H9 (cell line): ENCODE data around the gene PNMA1. TPM values are rescaled to one million over a fixed set of nuclear protein-coding genes. Genes with fewer than 3 reads are reported as not detected.

ENCODE experiments used
- DNase-seq: peaks from one replicate; pipeline ENCODE4 v3.0.0-alpha.2; 2017
- H2AFZ ChIP-seq: one replicate; pipeline ENCODE4 v1.6.1; 2013; ENCODE audit warnings: mild to moderate bottlenecking, low read length, control low read depth, moderate library complexity
- H2AK5ac ChIP-seq: 2 replicates; pipeline ENCODE4 v1.6.1; 2013; ENCODE audit warnings: low read length, control low read depth, mixed read lengths; ENCODE audit not compliant: insufficient read length
- H2BK120ac ChIP-seq: one replicate; pipeline ENCODE4 v1.6.1; 2013; ENCODE audit warnings: low read depth, mild to moderate bottlenecking, low read length, control low read depth, inconsistent platforms; ENCODE audit not compliant: poor library complexity, severe bottlenecking
- H2BK12ac ChIP-seq: 2 replicates; pipeline ENCODE4 v1.6.1; 2013; ENCODE audit warnings: low read length, control low read depth, mixed read lengths, low read depth; ENCODE audit not compliant: insufficient read length
- H2BK15ac ChIP-seq: 2 replicates; pipeline ENCODE4 v1.6.1; 2013; ENCODE audit warnings: low read depth, low read length, control low read depth
- H2BK20ac ChIP-seq: one replicate; pipeline ENCODE4 v1.6.1; 2013; ENCODE audit warnings: low read depth, mild to moderate bottlenecking, low read length, control low read depth, inconsistent platforms; ENCODE audit not compliant: poor library complexity, severe bottlenecking
- H2BK5ac ChIP-seq: 2 replicates; pipeline ENCODE4 v1.6.1; 2013; ENCODE audit warnings: low read length, control low read depth, mixed read lengths; ENCODE audit not compliant: insufficient read length
- H3K14ac ChIP-seq: 2 replicates; pipeline ENCODE4 v1.6.1; 2013; ENCODE audit warnings: low read length, control low read depth; ENCODE audit not compliant: insufficient read depth
- H3K18ac ChIP-seq: 2 replicates; pipeline ENCODE4 v1.6.1; 2013; ENCODE audit warnings: low read depth, mild to moderate bottlenecking, mixed read lengths, low read length, control low read depth; ENCODE audit not compliant: insufficient read length
- H3K23ac ChIP-seq: 2 replicates; pipeline ENCODE4 v1.6.1; 2013; ENCODE audit warnings: low read length, control low read depth, mixed read lengths, low read depth; ENCODE audit not compliant: insufficient read length
- H3K23me2 ChIP-seq: 2 replicates; pipeline ENCODE4 v1.6.1; 2013; ENCODE audit warnings: low read depth, mild to moderate bottlenecking, mixed read lengths, low read length, control low read depth; ENCODE audit not compliant: insufficient read length, poor library complexity, severe bottlenecking
- H3K27ac ChIP-seq: 2 replicates; pipeline ENCODE4 v1.5.1; 2013; ENCODE audit warnings: low read length, control low read depth, mixed read lengths, low read depth; ENCODE audit not compliant: insufficient read length
- H3K27me3 ChIP-seq: 2 replicates; pipeline ENCODE4 v1.6.1; 2013; ENCODE audit warnings: low read length, control low read depth, inconsistent platforms; ENCODE audit not compliant: insufficient read depth
- H3K4ac ChIP-seq: 2 replicates; pipeline ENCODE4 v1.6.1; 2013; ENCODE audit warnings: low read depth, mild to moderate bottlenecking, control low read depth, inconsistent platforms, low read length, moderate library complexity
- H3K4me1 ChIP-seq: 2 replicates; pipeline ENCODE4 v1.6.1; 2013; ENCODE audit warnings: low read length, control low read depth, inconsistent platforms; ENCODE audit not compliant: insufficient read depth
- H3K4me2 ChIP-seq: 2 replicates; pipeline ENCODE4 v1.6.1; 2013; ENCODE audit warnings: low read length, control low read depth, mixed read lengths; ENCODE audit not compliant: insufficient read length, insufficient read depth
- H3K56ac ChIP-seq: 2 replicates; pipeline ENCODE4 v1.6.1; 2013; ENCODE audit warnings: low read depth, mild to moderate bottlenecking, mixed read lengths, low read length, control low read depth; ENCODE audit not compliant: insufficient read length
- H3K79me1 ChIP-seq: 2 replicates; pipeline ENCODE4 v1.6.1; 2013; ENCODE audit warnings: low read depth, mild to moderate bottlenecking, moderate library complexity, low read length, control low read depth, inconsistent platforms; ENCODE audit not compliant: insufficient read depth, poor library complexity, severe bottlenecking
- H3K79me2 ChIP-seq: 2 replicates; pipeline ENCODE4 v1.6.1; 2013; ENCODE audit warnings: low read length, control low read depth, inconsistent platforms; ENCODE audit not compliant: insufficient read depth
- H3K9ac ChIP-seq: 2 replicates; pipeline ENCODE4 v1.6.1; 2013; ENCODE audit warnings: low read length, control low read depth, mixed read lengths; ENCODE audit not compliant: insufficient read length; ENCODE audit errors: extremely low read depth
- H3K9me3 ChIP-seq: one replicate; pipeline ENCODE4 v1.6.1; 2013; ENCODE audit warnings: low read depth, low read length, inconsistent platforms; ENCODE audit not compliant: control insufficient read depth
- H3T11ph ChIP-seq: one replicate; pipeline ENCODE4 v1.6.1; 2013; ENCODE audit warnings: mild to moderate bottlenecking, low read length, control low read depth, inconsistent platforms
- H4K20me1 ChIP-seq: one replicate; pipeline ENCODE4 v1.6.1; 2013; ENCODE audit not compliant: control insufficient read depth, insufficient read length, insufficient read depth
- H4K5ac ChIP-seq: 2 replicates; pipeline ENCODE4 v1.6.1; 2013; ENCODE audit warnings: low read depth, mild to moderate bottlenecking, mixed read lengths, low read length, control low read depth; ENCODE audit not compliant: insufficient read length
- H4K8ac ChIP-seq: replicated peaks from 2 replicates; pipeline ENCODE4 v1.6.1; 2013; ENCODE audit warnings: low read length, control low read depth, mixed read lengths, low read depth; ENCODE audit not compliant: insufficient read length
- H4K91ac ChIP-seq: 2 replicates; pipeline ENCODE4 v1.6.1; 2013; ENCODE audit warnings: low read depth, mild to moderate bottlenecking, moderate library complexity, mixed read lengths, low read length, control low read depth; ENCODE audit not compliant: insufficient read length
- H3K27ac Mint-ChIP-seq, 3 experiments: 2 replicates in 2 of 3; 3 replicates in 1 of 3; pipeline ENCODE4 v1.8.0; 2020 to 2021; ENCODE audit warnings: mixed read lengths in 3 of 3, mild to moderate bottlenecking in 1 of 3, moderate library complexity in 1 of 3
- H3K27me3 Mint-ChIP-seq: 2 replicates; pipeline ENCODE4 v1.8.0; 2021; ENCODE audit warnings: low read depth, mild to moderate bottlenecking, moderate library complexity, mixed read lengths
- H3K36me3 Mint-ChIP-seq, 3 experiments: 2 replicates in 2 of 3; 3 replicates in 1 of 3; pipeline ENCODE4 v1.8.0; 2020 to 2021; ENCODE audit warnings: low read depth in 3 of 3, mixed read lengths in 3 of 3; ENCODE audit not compliant: insufficient read depth in 1 of 3
- H3K4me1 Mint-ChIP-seq, 2 experiments: 2 replicates each; pipeline ENCODE4 v1.8.0; 2020; ENCODE audit warnings: mixed read lengths in 2 of 2
- H3K4me3 Mint-ChIP-seq, 2 experiments: 2 replicates in 1 of 2; 3 replicates in 1 of 2; pipeline ENCODE4 v1.8.0; 2020 to 2021; ENCODE audit warnings: mild to moderate bottlenecking in 2 of 2, mixed read lengths in 2 of 2, moderate library complexity in 1 of 2
- H3K9me3 Mint-ChIP-seq, 2 experiments: 2 replicates in 1 of 2; 3 replicates in 1 of 2; pipeline ENCODE4 v1.8.0; 2020; ENCODE audit warnings: mild to moderate bottlenecking in 2 of 2, mixed read lengths in 2 of 2, moderate library complexity in 1 of 2
- WGBS: extraction: QIAGEN DNeasy Blood & Tissue Kit; methylation state at CpG from one replicate; pipeline ENCODE4 v1.1.7; 2013; ENCODE audit warnings: missing lambda C conversion rate, low lambda C conversion rate, mixed read lengths; ENCODE audit not compliant: insufficient read length; ENCODE audit errors: extremely low coverage; 5-methylcytosine and 5-hydroxymethylcytosine counted together
- total RNA-seq: library from RNA; stranded (reverse); gene quantifications from 2 replicates; pipeline ENCODE4 v1.2.1, GENCODE V29; 2021
- TF ChIP-seq, protein P1 (sequence below): fragments of 200-600 bp; sonication (generic); conservative IDR thresholded peaks from 3 replicates; pipeline ENCODE4 v1.8.0; 2021; ENCODE audit warnings: antibody characterized with exemption, mild to moderate bottlenecking

The PNMA1 gene
- total RNA-seq, 1 experiment from 2014 or later: 56.1 TPM

DNA sequence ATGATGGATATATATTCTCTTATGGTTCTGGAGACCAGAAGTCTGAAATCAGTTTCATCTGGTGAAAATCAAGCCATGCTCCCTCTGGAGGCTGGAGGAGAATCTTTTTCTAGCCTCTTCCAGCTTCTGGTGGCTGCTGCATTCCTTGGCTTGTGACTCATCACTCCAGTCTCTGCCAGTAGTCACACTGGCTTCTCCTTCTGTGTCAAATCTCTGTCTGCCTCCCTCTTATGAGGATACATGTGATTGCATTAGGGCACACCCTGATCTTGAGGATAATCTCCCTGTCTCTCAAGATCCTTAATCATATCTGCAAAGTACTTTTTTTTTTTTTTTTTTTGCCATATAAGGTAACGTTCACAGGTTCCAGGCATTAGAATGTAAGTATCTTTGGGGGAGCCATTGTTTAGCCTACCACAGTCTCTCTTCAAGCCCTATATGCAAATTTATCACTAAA is 51.7 kb downstream of the PNMA1 start:
- Histone ChIP-seq H4K91ac (no peak overlapping the region), H3K4me1 (no peaks in the 10 kb centered on the region), H2BK5ac (no peak overlapping the region), H3K56ac (no peak overlapping the region), H2AK5ac (no peak overlapping the region), H3K14ac (peak overlapping the region; percentile 80; the same call in 1 of the 2 replicates), H2BK15ac (no peak overlapping the region), H3K4ac (no peak overlapping the region), H2BK120ac (peak overlapping the region; percentile 86), H3T11ph (peak overlapping the region; percentile 95), H3K27me3 (no peaks in the 10 kb centered on the region), H4K5ac (no peak overlapping the region), H3K23me2 (no peaks in the 10 kb centered on the region), H3K9me3 (no peaks in the 10 kb centered on the region), H2AFZ (no peak overlapping the region), H3K79me1 (no peaks in the 10 kb centered on the region), H4K20me1 (no peaks in the 10 kb centered on the region), H3K27ac (no peak overlapping the region), H2BK20ac (no peak overlapping the region), H3K4me2 (no peak overlapping the region), H3K23ac (no peak overlapping the region), H2BK12ac (no peak overlapping the region), H3K79me2 (no peaks in the 10 kb centered on the region), H4K8ac (no peak overlapping the region), H3K18ac (peak overlapping the region; percentile 82), H3K9ac (no peak overlapping the region)
- TF ChIP-seq, protein P1, sequence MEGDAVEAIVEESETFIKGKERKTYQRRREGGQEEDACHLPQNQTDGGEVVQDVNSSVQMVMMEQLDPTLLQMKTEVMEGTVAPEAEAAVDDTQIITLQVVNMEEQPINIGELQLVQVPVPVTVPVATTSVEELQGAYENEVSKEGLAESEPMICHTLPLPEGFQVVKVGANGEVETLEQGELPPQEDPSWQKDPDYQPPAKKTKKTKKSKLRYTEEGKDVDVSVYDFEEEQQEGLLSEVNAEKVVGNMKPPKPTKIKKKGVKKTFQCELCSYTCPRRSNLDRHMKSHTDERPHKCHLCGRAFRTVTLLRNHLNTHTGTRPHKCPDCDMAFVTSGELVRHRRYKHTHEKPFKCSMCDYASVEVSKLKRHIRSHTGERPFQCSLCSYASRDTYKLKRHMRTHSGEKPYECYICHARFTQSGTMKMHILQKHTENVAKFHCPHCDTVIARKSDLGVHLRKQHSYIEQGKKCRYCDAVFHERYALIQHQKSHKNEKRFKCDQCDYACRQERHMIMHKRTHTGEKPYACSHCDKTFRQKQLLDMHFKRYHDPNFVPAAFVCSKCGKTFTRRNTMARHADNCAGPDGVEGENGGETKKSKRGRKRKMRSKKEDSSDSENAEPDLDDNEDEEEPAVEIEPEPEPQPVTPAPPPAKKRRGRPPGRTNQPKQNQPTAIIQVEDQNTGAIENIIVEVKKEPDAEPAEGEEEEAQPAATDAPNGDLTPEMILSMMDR: peak; percentile 55; the same call in 2 of the 3 replicates
- Mint-ChIP-seq H3K9me3 (peaks cover 0 to 3% of the 10 kb centered on the region in 2 experiments; a peak in 1 of 5 replicates), H3K27me3 (no peaks in the 10 kb centered on the region), H3K4me1 (peaks cover 0 to 5% of the 10 kb centered on the region in 2 experiments; a peak in 2 of 4 replicates), H3K27ac (peak overlapping the region in 1 of 3 experiments; percentile 89; a peak in 3 of 7 replicates), H3K36me3 (peaks cover 7 to 10% (median 8%) of the 10 kb centered on the region in 3 experiments), H3K4me3 (no peak overlapping the region)
- peak; percentile 76 for DNase-seq
- no CpG with 5 or more reads among the region's 1 CpG for WGBS
